LNCAP (cell line): ENCODE data around the gene SLC10A3.

Source experiments
- CTCF ChIP-seq: fragments of 450-650 bp; IDR thresholded peaks from 2 replicates; pipeline ENCODE4 v1.5.1; 2017; ENCODE audit warnings: mild to moderate bottlenecking

SLC10A3 gene

GRCh38 chrX:154460326-154460725 lies 30.1 kb downstream of the SLC10A3 start:
- no peak for TF ChIP-seq CTCF

DNA sequence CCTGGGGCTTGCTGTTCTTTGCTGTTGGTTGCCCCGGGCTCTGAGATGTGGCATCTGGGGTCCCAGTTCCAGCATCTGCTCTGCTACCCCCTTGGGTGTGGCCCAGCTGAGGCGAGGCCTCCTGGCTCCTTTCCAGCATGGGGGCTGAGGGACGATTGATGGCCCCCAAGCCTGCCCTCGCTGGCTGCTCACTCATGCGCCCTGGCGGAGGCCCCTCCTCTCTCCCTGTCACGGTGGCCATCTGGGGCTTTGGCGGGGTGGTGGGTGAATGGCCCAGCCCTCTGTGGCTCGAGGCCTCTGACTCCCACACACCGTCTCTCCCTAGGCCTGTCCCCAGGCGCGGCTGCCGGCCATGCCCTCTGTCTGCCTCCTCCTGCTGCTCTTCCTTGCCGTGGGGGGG lies 30.6 kb downstream of the SLC10A3 start:
- TF ChIP-seq CTCF, result no peak

GRCh38 chrX:154458954-154459778 lies 31.3 kb downstream of the SLC10A3 start:
- no peak for TF ChIP-seq CTCF

- TF ChIP-seq CTCF, result no peak
Observed at GRCh38 chrX:154458116-154458953, 32.1 kb downstream of the SLC10A3 start, which contains the start of gene PLXNA3. PLXNA3 (plus strand) TSS chrX:154458281; CDS start chrX:154460184, 1,903 bp downstream.

DNA sequence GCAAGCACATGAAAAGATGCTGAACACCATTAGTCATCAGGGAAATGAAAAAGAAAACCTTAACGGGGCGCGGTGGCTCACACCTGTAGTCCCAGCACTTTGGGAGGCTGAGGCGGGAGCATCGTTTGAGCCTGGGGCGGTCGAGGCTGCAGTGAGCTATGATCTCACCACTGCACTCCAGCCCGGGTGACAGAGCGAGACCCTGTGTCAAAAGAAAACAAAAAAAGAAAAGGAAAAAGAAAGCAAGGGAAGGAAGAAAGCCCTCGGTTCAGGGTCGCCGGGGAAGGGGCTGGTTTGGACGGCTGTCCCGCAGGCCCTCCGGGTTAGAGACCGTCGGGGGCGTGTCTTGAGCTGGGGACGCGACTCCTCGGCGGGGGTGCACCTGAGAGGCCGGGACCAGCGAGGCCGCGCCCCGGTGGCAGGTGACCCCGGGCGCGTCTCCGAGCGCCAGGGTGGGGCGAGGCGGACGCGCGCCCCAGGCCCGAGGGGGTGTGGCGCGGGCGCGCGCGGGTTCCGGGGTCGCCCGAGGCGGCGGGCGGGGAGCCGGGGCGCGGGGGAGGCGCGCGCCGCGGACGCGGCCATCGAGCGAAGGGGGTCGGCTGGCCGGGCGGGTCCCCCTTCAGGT lies 32.8 kb downstream of the SLC10A3 start:
- no peak for TF ChIP-seq CTCF

DNA sequence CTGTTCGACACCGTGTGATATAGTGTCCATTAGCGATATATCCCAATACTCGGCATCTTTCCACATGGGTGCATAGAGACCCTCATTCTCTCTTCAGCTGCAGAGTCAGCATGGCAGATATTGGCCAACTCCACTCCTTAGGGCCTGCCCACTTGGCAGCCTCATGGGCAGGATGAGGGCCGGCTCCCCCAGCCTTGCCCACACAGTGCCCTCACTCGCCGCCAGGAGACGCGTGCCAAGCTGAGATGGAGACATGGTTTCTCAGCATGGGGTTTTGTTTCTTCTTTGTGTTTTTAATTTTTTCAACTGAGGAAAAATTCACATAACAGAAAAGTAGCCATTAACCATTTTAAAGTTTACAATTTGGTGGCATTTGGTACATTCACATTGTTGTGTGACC lies 37.6 kb downstream of the SLC10A3 start:
- no peak for TF ChIP-seq CTCF

GRCh38 chrX:154450312-154450711 lies 40.1 kb downstream of the SLC10A3 start:
- TF ChIP-seq CTCF, result no peak
